H9 (cell line): ENCODE results near the gene ATL1. TPM values are rescaled to one million over a fixed set of nuclear protein-coding genes. Genes with fewer than 3 reads are reported as not detected.

Experiments
- DNase-seq: peaks from one replicate; pipeline ENCODE4 v3.0.0-alpha.2; 2017
- H2AFZ ChIP-seq: one replicate; pipeline ENCODE4 v1.6.1; 2013; ENCODE audit warnings: mild to moderate bottlenecking, low read length, control low read depth, moderate library complexity
- H2AK5ac ChIP-seq: 2 replicates; pipeline ENCODE4 v1.6.1; 2013; ENCODE audit warnings: low read length, control low read depth, mixed read lengths; ENCODE audit not compliant: insufficient read length
- H2BK120ac ChIP-seq: one replicate; pipeline ENCODE4 v1.6.1; 2013; ENCODE audit warnings: low read depth, mild to moderate bottlenecking, low read length, control low read depth, inconsistent platforms; ENCODE audit not compliant: poor library complexity, severe bottlenecking
- H2BK12ac ChIP-seq: 2 replicates; pipeline ENCODE4 v1.6.1; 2013; ENCODE audit warnings: low read length, control low read depth, mixed read lengths, low read depth; ENCODE audit not compliant: insufficient read length
- H2BK15ac ChIP-seq: 2 replicates; pipeline ENCODE4 v1.6.1; 2013; ENCODE audit warnings: low read depth, low read length, control low read depth
- H2BK20ac ChIP-seq: one replicate; pipeline ENCODE4 v1.6.1; 2013; ENCODE audit warnings: low read depth, mild to moderate bottlenecking, low read length, control low read depth, inconsistent platforms; ENCODE audit not compliant: poor library complexity, severe bottlenecking
- H2BK5ac ChIP-seq: 2 replicates; pipeline ENCODE4 v1.6.1; 2013; ENCODE audit warnings: low read length, control low read depth, mixed read lengths; ENCODE audit not compliant: insufficient read length
- H3K14ac ChIP-seq: 2 replicates; pipeline ENCODE4 v1.6.1; 2013; ENCODE audit warnings: low read length, control low read depth; ENCODE audit not compliant: insufficient read depth
- H3K18ac ChIP-seq: 2 replicates; pipeline ENCODE4 v1.6.1; 2013; ENCODE audit warnings: low read depth, mild to moderate bottlenecking, mixed read lengths, low read length, control low read depth; ENCODE audit not compliant: insufficient read length
- H3K23ac ChIP-seq: 2 replicates; pipeline ENCODE4 v1.6.1; 2013; ENCODE audit warnings: low read length, control low read depth, mixed read lengths, low read depth; ENCODE audit not compliant: insufficient read length
- H3K23me2 ChIP-seq: 2 replicates; pipeline ENCODE4 v1.6.1; 2013; ENCODE audit warnings: low read depth, mild to moderate bottlenecking, mixed read lengths, low read length, control low read depth; ENCODE audit not compliant: insufficient read length, poor library complexity, severe bottlenecking
- H3K27ac ChIP-seq: 2 replicates; pipeline ENCODE4 v1.5.1; 2013; ENCODE audit warnings: low read length, control low read depth, mixed read lengths, low read depth; ENCODE audit not compliant: insufficient read length
- H3K27me3 ChIP-seq: 2 replicates; pipeline ENCODE4 v1.6.1; 2013; ENCODE audit warnings: low read length, control low read depth, inconsistent platforms; ENCODE audit not compliant: insufficient read depth
- H3K4ac ChIP-seq: 2 replicates; pipeline ENCODE4 v1.6.1; 2013; ENCODE audit warnings: low read depth, mild to moderate bottlenecking, control low read depth, inconsistent platforms, low read length, moderate library complexity
- H3K4me1 ChIP-seq: 2 replicates; pipeline ENCODE4 v1.6.1; 2013; ENCODE audit warnings: low read length, control low read depth, inconsistent platforms; ENCODE audit not compliant: insufficient read depth
- H3K4me2 ChIP-seq: 2 replicates; pipeline ENCODE4 v1.6.1; 2013; ENCODE audit warnings: low read length, control low read depth, mixed read lengths; ENCODE audit not compliant: insufficient read length, insufficient read depth
- H3K56ac ChIP-seq: 2 replicates; pipeline ENCODE4 v1.6.1; 2013; ENCODE audit warnings: low read depth, mild to moderate bottlenecking, mixed read lengths, low read length, control low read depth; ENCODE audit not compliant: insufficient read length
- H3K79me1 ChIP-seq: 2 replicates; pipeline ENCODE4 v1.6.1; 2013; ENCODE audit warnings: low read depth, mild to moderate bottlenecking, moderate library complexity, low read length, control low read depth, inconsistent platforms; ENCODE audit not compliant: insufficient read depth, poor library complexity, severe bottlenecking
- H3K79me2 ChIP-seq: 2 replicates; pipeline ENCODE4 v1.6.1; 2013; ENCODE audit warnings: low read length, control low read depth, inconsistent platforms; ENCODE audit not compliant: insufficient read depth
- H3K9ac ChIP-seq: 2 replicates; pipeline ENCODE4 v1.6.1; 2013; ENCODE audit warnings: low read length, control low read depth, mixed read lengths; ENCODE audit not compliant: insufficient read length; ENCODE audit errors: extremely low read depth
- H3K9me3 ChIP-seq: one replicate; pipeline ENCODE4 v1.6.1; 2013; ENCODE audit warnings: low read depth, low read length, inconsistent platforms; ENCODE audit not compliant: control insufficient read depth
- H3T11ph ChIP-seq: one replicate; pipeline ENCODE4 v1.6.1; 2013; ENCODE audit warnings: mild to moderate bottlenecking, low read length, control low read depth, inconsistent platforms
- H4K20me1 ChIP-seq: one replicate; pipeline ENCODE4 v1.6.1; 2013; ENCODE audit not compliant: control insufficient read depth, insufficient read length, insufficient read depth
- H4K5ac ChIP-seq: 2 replicates; pipeline ENCODE4 v1.6.1; 2013; ENCODE audit warnings: low read depth, mild to moderate bottlenecking, mixed read lengths, low read length, control low read depth; ENCODE audit not compliant: insufficient read length
- H4K8ac ChIP-seq: replicated peaks from 2 replicates; pipeline ENCODE4 v1.6.1; 2013; ENCODE audit warnings: low read length, control low read depth, mixed read lengths, low read depth; ENCODE audit not compliant: insufficient read length
- H4K91ac ChIP-seq: 2 replicates; pipeline ENCODE4 v1.6.1; 2013; ENCODE audit warnings: low read depth, mild to moderate bottlenecking, moderate library complexity, mixed read lengths, low read length, control low read depth; ENCODE audit not compliant: insufficient read length
- H3K27ac Mint-ChIP-seq, 3 experiments: 2 replicates in 2 of 3; 3 replicates in 1 of 3; pipeline ENCODE4 v1.8.0; 2020 to 2021; ENCODE audit warnings: mixed read lengths in 3 of 3, mild to moderate bottlenecking in 1 of 3, moderate library complexity in 1 of 3
- H3K27me3 Mint-ChIP-seq: 2 replicates; pipeline ENCODE4 v1.8.0; 2021; ENCODE audit warnings: low read depth, mild to moderate bottlenecking, moderate library complexity, mixed read lengths
- H3K36me3 Mint-ChIP-seq, 3 experiments: 2 replicates in 2 of 3; 3 replicates in 1 of 3; pipeline ENCODE4 v1.8.0; 2020 to 2021; ENCODE audit warnings: low read depth in 3 of 3, mixed read lengths in 3 of 3; ENCODE audit not compliant: insufficient read depth in 1 of 3
- H3K4me1 Mint-ChIP-seq, 2 experiments: 2 replicates each; pipeline ENCODE4 v1.8.0; 2020; ENCODE audit warnings: mixed read lengths in 2 of 2
- H3K4me3 Mint-ChIP-seq, 2 experiments: 2 replicates in 1 of 2; 3 replicates in 1 of 2; pipeline ENCODE4 v1.8.0; 2020 to 2021; ENCODE audit warnings: mild to moderate bottlenecking in 2 of 2, mixed read lengths in 2 of 2, moderate library complexity in 1 of 2
- H3K9me3 Mint-ChIP-seq, 2 experiments: 2 replicates in 1 of 2; 3 replicates in 1 of 2; pipeline ENCODE4 v1.8.0; 2020; ENCODE audit warnings: mild to moderate bottlenecking in 2 of 2, mixed read lengths in 2 of 2, moderate library complexity in 1 of 2
- CTCF ChIP-seq: fragments of 200-600 bp; sonication (generic); conservative IDR thresholded peaks from 3 replicates; pipeline ENCODE4 v1.8.0; 2021; ENCODE audit warnings: antibody characterized with exemption, mild to moderate bottlenecking
- WGBS: extraction: QIAGEN DNeasy Blood & Tissue Kit; methylation state at CpG from one replicate; pipeline ENCODE4 v1.1.7; 2013; ENCODE audit warnings: missing lambda C conversion rate, low lambda C conversion rate, mixed read lengths; ENCODE audit not compliant: insufficient read length; ENCODE audit errors: extremely low coverage; 5-methylcytosine and 5-hydroxymethylcytosine counted together
- total RNA-seq: library from RNA; stranded (reverse); gene quantifications from 2 replicates; pipeline ENCODE4 v1.2.1, GENCODE V29; 2021

Gene ATL1
- total RNA-seq, 1 experiment from 2014 or later = 3.0 TPM

DNA sequence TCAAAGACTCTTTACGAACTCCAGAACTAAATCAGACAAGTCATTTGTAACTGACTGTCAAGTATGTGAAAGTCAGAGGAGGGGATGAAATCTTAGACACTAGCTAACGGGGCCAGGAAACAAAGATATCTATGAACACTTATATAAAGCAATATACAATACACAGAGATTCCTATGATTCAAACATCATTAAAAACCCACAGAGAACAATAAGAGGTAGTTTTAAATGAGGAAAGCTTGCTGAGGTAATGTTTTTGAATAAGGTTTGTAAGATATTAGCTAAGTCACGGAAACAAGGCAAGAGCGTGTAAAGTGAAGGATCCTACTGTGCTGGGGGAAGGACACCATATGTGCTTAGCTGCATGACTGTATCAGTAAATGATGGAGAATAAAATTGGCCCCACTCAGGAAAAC is 71.5 kb downstream of the ATL1 start:
- Histone ChIP-seq H4K20me1 (no peaks in the 10 kb centered on the region), H3K4ac (no peak overlapping the region), H3K23ac (no peak overlapping the region), H3K27ac (no peak overlapping the region), H2BK15ac (no peak overlapping the region), H2BK5ac (no peak overlapping the region), H3K23me2 (no peaks in the 10 kb centered on the region), H3K18ac (no peak overlapping the region), H3K4me2 (no peak overlapping the region), H3K79me2 (no peaks in the 10 kb centered on the region), H3K56ac (no peak overlapping the region), H3T11ph (no peak overlapping the region), H2BK120ac (no peak overlapping the region), H3K79me1 (no peaks in the 10 kb centered on the region), H2AK5ac (no peak overlapping the region), H4K8ac (no peak overlapping the region), H3K27me3 (no peaks in the 10 kb centered on the region), H3K14ac (no peak overlapping the region), H3K9ac (no peak overlapping the region), H2BK20ac (no peak overlapping the region), H4K5ac (no peak overlapping the region), H3K9me3 (no peaks in the 10 kb centered on the region), H3K4me1 (no peaks in the 10 kb centered on the region), H2BK12ac (no peak overlapping the region), H4K91ac (no peak overlapping the region), H2AFZ (no peak overlapping the region)
- Mint-ChIP-seq H3K27me3 (no peaks in the 10 kb centered on the region), H3K4me1 (no peaks in the 10 kb centered on the region), H3K36me3 (peaks cover 4 to 24% (median 4%) of the 10 kb centered on the region in 3 experiments; a peak in 6 of 7 replicates), H3K27ac (no peak overlapping the region; a peak in 1 of 7 replicates), H3K4me3 (no peak overlapping the region), H3K9me3 (no peaks in the 10 kb centered on the region)
- WGBS = no CpG with 5 or more reads among the region's 4 CpGs
- no peak for TF ChIP-seq CTCF
- DNase-seq = no peak
